GM19372 (cell line): ENCODE data around the gene PITHD1.
"Not testable (repeated sequence)": the region's sequence is repeated elsewhere in the genome, so short reads cannot be mapped to it uniquely, and the experiment has no call there.

Experiments
- ATAC-seq: cut with Tn5 transposase; IDR thresholded peaks from one replicate; pipeline ENCODE4 v1.9.1; 2021; ENCODE audit warnings: mild to moderate bottlenecking, low read depth, moderate library complexity; ENCODE audit not compliant: unreplicated experiment

The PITHD1 gene

GRCh38 chr1:23772049-23772853 is 6.0 kb upstream of the PITHD1 start:
- ATAC-seq, result no peak

- no peak for ATAC-seq
Observed at GRCh38 chr1:23772854-23773242, 5.4 kb upstream of the PITHD1 start.

GRCh38 chr1:23774174-23774880 is 3.9 kb upstream of the PITHD1 start:
- ATAC-seq, result no peak

- ATAC-seq, result no peak
Observed at GRCh38 chr1:23776217-23776616, 2.0 kb upstream of the PITHD1 start.

GRCh38 chr1:23779826-23780371 is 1.7 kb downstream of the PITHD1 start:
- ATAC-seq, result no peak

- not testable (repeated sequence) for ATAC-seq
Observed at GRCh38 chr1:23783141-23783540, 4.9 kb downstream of the PITHD1 start.

GRCh38 chr1:23784846-23785245 is 6.6 kb downstream of the PITHD1 start:
- no peak for ATAC-seq

GRCh38 chr1:23787701-23788100 is 9.5 kb downstream of the PITHD1 start:
- no peak for ATAC-seq

GRCh38 chr1:23788695-23789094 is 10.5 kb downstream of the PITHD1 start:
- ATAC-seq, result no peak

GRCh38 chr1:23790696-23791515 is 12.7 kb downstream of the PITHD1 start, which contains the start of gene LYPLA2:
Gene LYPLA2, plus strand, starts transcription at chr1:23791145. Its CDS starts 1,538 bp downstream, at chr1:23792683.
- ATAC-seq, result peak; percentile 85

GRCh38 chr1:23791516-23792047 is 13.4 kb downstream of the PITHD1 start:
- no peak for ATAC-seq

- no peak for ATAC-seq
Observed at GRCh38 chr1:23792151-23792945, 14.1 kb downstream of the PITHD1 start.

- no peak for ATAC-seq
Observed at GRCh38 chr1:23793018-23793781, 15.0 kb downstream of the PITHD1 start.

GRCh38 chr1:23793861-23794731 is 15.9 kb downstream of the PITHD1 start:
- ATAC-seq, result no peak

- ATAC-seq, result not testable (repeated sequence)
Observed at GRCh38 chr1:23794732-23795182, 16.5 kb downstream of the PITHD1 start.

GRCh38 chr1:23795676-23796465 is 17.7 kb downstream of the PITHD1 start:
- no peak for ATAC-seq
